Measurements from ENCODE around the gene STPG2. TPM values are rescaled to one million over a fixed set of nuclear protein-coding genes. Genes with fewer than 3 reads are reported as not detected.

STPG2 gene
- total RNA-seq, 3 donors from 2014 or later (not counting 1 experiment from before 2014, with no cell fraction given) = 0.23 TPM; not detected in 2

DNA sequence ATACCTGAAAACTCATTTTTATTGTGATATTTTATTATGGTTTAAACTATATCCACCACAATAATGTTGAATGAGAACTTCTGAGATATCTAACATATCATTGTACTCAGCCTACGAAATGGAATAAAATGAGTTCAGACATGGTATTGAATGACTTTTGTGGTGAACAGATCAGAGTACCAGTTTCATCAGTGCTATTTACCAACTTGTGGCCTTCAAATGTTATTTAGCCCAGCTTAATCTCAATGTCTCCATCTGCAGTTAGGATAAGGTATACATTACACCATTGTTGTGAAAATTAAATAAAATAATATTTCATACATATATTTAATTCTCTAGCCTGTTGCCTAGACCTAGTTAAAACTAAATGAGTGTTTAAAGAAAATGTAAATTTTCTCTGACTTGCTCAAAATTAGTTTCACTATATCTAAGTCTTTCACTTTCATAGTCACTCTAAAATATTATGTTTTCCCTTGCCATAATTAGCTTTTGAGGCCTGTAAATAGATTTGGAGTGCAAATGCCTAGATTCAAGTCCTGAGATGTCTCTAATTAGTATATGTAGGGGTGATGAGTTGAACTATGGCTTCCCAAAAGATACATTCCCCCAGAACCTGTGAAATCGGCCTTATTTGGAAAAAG, 594.2 kb downstream of the STPG2 start:
- Histone ChIP-seq H3K27ac (ENCODE audit: low read length) (no peak overlapping the region), H3K4me3 (ENCODE audit: low read length) (no peak overlapping the region), H3K36me3 (ENCODE audit: control insufficient read depth, insufficient read depth, low read length) (no peaks in the 10 kb centered on the region), H3K27me3 (ENCODE audit: control insufficient read depth, insufficient read depth, low read length) (no peaks in the 10 kb centered on the region), H3K9me3 (ENCODE audit: control insufficient read depth, insufficient read depth, low read length) (no peaks in the 10 kb centered on the region), H3K4me1 (ENCODE audit: control insufficient read depth, insufficient read depth, low read length) (peaks cover 3% of the 10 kb centered on the region)
- TF ChIP-seq, protein P1, sequence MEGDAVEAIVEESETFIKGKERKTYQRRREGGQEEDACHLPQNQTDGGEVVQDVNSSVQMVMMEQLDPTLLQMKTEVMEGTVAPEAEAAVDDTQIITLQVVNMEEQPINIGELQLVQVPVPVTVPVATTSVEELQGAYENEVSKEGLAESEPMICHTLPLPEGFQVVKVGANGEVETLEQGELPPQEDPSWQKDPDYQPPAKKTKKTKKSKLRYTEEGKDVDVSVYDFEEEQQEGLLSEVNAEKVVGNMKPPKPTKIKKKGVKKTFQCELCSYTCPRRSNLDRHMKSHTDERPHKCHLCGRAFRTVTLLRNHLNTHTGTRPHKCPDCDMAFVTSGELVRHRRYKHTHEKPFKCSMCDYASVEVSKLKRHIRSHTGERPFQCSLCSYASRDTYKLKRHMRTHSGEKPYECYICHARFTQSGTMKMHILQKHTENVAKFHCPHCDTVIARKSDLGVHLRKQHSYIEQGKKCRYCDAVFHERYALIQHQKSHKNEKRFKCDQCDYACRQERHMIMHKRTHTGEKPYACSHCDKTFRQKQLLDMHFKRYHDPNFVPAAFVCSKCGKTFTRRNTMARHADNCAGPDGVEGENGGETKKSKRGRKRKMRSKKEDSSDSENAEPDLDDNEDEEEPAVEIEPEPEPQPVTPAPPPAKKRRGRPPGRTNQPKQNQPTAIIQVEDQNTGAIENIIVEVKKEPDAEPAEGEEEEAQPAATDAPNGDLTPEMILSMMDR (IDR thresholded peaks at IDR 0.05) = no peak
- Mint-ChIP-seq H3K36me3 (no peaks in the 10 kb centered on the region), H3K4me3 (no peak overlapping the region), H3K9me3 (peaks cover 7 to 13% of the 10 kb centered on the region in 2 donors), H3K4me1 (no peaks in the 10 kb centered on the region), H3K27ac (no peak overlapping the region), H3K27me3 (ENCODE audit: low read depth in 2 of 2) (no peaks in the 10 kb centered on the region)
- DNase-seq (no peak), ATAC-seq (no peak)
- intact Hi-C loops (cut with micrococcal nuclease) = no loop called here
- 60% methylated on average over 1 of the region's 2 CpGs for WGBS (ENCODE audit: insufficient coverage)

DNA sequence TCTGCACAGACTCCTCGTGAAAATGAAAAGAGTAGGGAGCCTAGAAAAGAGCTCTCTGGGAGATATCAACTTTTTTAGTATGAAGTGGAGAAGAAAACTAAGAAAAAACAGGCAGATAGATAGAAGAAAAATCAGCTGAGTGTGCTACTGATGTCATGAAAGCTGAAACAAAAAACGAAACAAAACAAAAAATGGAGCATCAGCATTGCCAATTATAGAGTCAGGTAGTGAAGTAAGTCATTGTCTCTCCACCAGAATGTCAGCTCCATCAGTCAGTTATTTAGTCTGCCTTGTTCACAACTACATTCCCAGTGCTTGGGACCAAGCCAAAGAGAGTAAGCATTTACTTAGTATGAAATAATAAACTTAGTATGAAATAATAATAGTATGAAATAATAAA, 595.1 kb downstream of the STPG2 start:
- Mint-ChIP-seq H3K27me3 (ENCODE audit: low read depth in 2 of 2) (no peaks in the 10 kb centered on the region), H3K9me3 (peaks cover 7 to 13% of the 10 kb centered on the region in 2 donors), H3K4me3 (no peak overlapping the region), H3K27ac (no peak overlapping the region), H3K4me1 (no peaks in the 10 kb centered on the region), H3K36me3 (no peaks in the 10 kb centered on the region)
- 48% methylated on average over 2 of the region's 2 CpGs for WGBS (ENCODE audit: insufficient coverage)
- TF ChIP-seq, protein P1 (IDR thresholded peaks at IDR 0.05) = no peak
- no peak for ATAC-seq
- Histone ChIP-seq H3K9me3 (ENCODE audit: control insufficient read depth, insufficient read depth, low read length) (no peaks in the 10 kb centered on the region), H3K27me3 (ENCODE audit: control insufficient read depth, insufficient read depth, low read length) (no peaks in the 10 kb centered on the region), H3K27ac (ENCODE audit: low read length) (no peak overlapping the region), H3K4me1 (ENCODE audit: control insufficient read depth, insufficient read depth, low read length) (peaks cover 3% of the 10 kb centered on the region), H3K4me3 (ENCODE audit: low read length) (no peak overlapping the region), H3K36me3 (ENCODE audit: control insufficient read depth, insufficient read depth, low read length) (no peaks in the 10 kb centered on the region)
- no peak for DNase-seq
- intact Hi-C loops (cut with micrococcal nuclease) = no loop called here

DNA sequence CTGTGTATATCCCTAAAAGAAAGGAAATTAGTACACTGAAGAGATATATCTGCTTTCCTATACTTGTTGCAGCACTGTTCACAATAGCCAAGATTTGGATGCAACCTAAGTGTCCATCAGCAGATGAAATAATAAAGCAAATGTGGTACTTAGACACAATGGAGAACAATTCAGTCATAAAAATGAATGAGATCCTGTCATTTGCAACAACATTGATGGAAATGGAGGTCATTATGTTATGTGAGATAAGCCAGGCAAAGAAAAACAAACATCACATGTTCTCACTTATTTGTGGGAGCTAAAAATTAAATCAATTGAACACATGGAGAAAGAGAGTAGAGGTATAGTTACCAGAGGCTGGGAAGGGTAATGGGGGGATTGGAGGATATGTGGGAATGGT, 611.9 kb downstream of the STPG2 start:
- H3K36me3 ChIP-seq (ENCODE audit: control insufficient read depth, insufficient read depth, low read length) = no peaks in the 10 kb centered on the region
- H3K9me3 ChIP-seq (ENCODE audit: control insufficient read depth, insufficient read depth, low read length) = no peaks in the 10 kb centered on the region
- Mint-ChIP-seq H3K27me3 (ENCODE audit: low read depth in 2 of 2) (no peaks in the 10 kb centered on the region), H3K4me3 (no peak overlapping the region), H3K4me1 (no peaks in the 10 kb centered on the region), H3K9me3 (peaks cover 7 to 20% of the 10 kb centered on the region in 2 donors), H3K27ac (no peak overlapping the region), H3K36me3 (no peaks in the 10 kb centered on the region)
- ATAC-seq = no peak
- no peaks in the 10 kb centered on the region for H3K27me3 ChIP-seq (ENCODE audit: control insufficient read depth, insufficient read depth, low read length)
- TF ChIP-seq, protein P1 (IDR thresholded peaks at IDR 0.05) = no peak
- H3K27ac ChIP-seq (ENCODE audit: low read length) = no peak overlapping the region
- H3K4me3 ChIP-seq (ENCODE audit: low read length) = no peak overlapping the region
- H3K4me1 ChIP-seq (ENCODE audit: control insufficient read depth, insufficient read depth, low read length) = no peaks in the 10 kb centered on the region
- intact Hi-C loops (cut with micrococcal nuclease) = no loop called here
- no peak for DNase-seq

DNA sequence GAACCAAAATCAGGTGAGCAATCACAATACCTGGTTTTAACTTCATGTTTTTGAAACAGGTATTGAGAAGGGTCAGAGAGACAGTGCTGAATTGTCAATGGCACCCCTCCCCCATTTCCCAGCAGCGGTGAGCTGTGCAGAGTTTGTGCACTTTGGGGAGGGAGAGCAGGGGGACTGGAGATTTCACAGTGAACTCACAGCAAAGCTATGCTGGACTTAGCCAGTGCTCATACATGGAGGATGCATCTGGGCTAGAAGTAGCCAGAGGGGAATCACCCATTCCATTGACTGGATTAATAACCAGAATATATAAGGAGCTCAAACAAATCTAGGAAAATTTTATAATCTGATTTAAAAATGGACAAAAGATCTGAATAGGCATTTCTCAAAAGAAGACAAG, 612.6 kb downstream of the STPG2 start:
- H3K4me1 ChIP-seq (ENCODE audit: control insufficient read depth, insufficient read depth, low read length) = no peaks in the 10 kb centered on the region
- intact Hi-C loops (cut with micrococcal nuclease) = no loop called here
- no peaks in the 10 kb centered on the region for H3K27me3 ChIP-seq (ENCODE audit: control insufficient read depth, insufficient read depth, low read length)
- Mint-ChIP-seq H3K4me1 (no peaks in the 10 kb centered on the region), H3K36me3 (no peaks in the 10 kb centered on the region), H3K27me3 (ENCODE audit: low read depth in 2 of 2) (no peaks in the 10 kb centered on the region), H3K27ac (no peak overlapping the region), H3K9me3 (peaks cover 7 to 15% of the 10 kb centered on the region in 2 donors), H3K4me3 (no peak overlapping the region)
- no peaks in the 10 kb centered on the region for H3K36me3 ChIP-seq (ENCODE audit: control insufficient read depth, insufficient read depth, low read length)
- no peaks in the 10 kb centered on the region for H3K9me3 ChIP-seq (ENCODE audit: control insufficient read depth, insufficient read depth, low read length)
- ATAC-seq (no peak), DNase-seq (no peak)
- TF ChIP-seq, protein P1 (IDR thresholded peaks at IDR 0.05) = no peak
- no peak overlapping the region for H3K4me3 ChIP-seq (ENCODE audit: low read length)
- no CpG with 5 or more reads among the region's 1 CpG for WGBS (ENCODE audit: insufficient coverage)
- no peak overlapping the region for H3K27ac ChIP-seq (ENCODE audit: low read length)
